ENCODE data around the gene P3H3.
A peak's percentile ranks its signal among the peaks of the same experiment; 100 is the strongest.

P3H3 gene

DNA sequence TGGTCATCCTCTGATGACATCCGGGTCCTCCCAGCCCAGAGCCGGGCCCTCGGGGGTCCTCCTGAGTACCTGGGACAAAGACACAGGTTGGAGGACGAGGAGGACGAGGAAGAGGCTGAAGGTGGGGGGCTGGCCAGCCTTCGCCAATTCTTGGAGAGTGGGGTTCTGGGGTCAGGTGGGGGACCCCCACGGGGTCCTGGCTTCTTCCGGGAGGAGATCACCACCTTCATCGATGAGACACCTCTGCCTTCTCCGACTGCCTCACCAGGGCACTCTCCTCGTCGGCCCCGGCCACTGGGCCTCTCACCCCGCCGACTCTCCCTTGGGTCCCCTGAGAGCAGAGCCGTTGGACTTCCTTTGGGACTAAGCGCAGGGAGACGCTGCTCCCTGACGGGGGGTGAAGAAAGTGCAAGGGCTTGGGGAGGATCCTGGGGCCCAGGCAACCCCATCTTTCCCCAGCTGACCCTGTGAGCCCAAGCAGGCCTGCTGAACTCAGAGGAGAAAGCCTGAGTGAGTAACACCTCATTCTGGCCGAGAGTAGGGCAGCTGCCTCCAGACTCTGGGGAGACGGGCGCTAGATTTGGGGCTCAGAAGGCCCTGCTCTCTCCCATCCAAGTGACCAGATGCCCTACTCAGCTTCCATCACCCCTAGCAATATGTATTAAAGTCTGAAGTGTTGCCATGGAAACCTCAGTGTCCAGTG, 1.3 kb upstream of the P3H3 start:
- peak; percentile 33 for DNase-seq

DNA sequence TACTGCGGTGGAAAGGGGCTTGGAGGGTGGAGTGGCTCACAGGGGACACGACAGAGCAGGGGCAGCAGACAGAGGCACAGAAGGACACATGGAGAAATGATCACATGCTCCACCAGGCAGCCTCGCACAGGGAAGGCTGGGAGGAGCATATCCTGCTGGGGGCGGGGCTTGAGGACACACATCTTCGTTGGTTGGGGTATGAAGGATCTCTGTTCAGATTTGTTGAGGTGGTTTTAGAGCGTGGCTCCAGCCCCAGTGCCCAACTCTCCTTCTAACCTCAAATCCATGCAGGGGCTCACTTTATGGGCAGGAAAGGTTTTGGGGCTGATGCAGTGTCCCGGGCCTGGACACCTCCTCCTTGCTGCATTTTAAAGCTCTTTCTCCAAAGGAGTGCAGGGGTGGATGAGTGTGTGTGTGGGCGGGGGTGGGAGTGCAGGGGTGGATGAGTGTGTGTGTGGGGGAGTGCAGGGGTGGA, 733 bp upstream of the P3H3 start:
- DNase-seq, result peak; percentile 92

DNA sequence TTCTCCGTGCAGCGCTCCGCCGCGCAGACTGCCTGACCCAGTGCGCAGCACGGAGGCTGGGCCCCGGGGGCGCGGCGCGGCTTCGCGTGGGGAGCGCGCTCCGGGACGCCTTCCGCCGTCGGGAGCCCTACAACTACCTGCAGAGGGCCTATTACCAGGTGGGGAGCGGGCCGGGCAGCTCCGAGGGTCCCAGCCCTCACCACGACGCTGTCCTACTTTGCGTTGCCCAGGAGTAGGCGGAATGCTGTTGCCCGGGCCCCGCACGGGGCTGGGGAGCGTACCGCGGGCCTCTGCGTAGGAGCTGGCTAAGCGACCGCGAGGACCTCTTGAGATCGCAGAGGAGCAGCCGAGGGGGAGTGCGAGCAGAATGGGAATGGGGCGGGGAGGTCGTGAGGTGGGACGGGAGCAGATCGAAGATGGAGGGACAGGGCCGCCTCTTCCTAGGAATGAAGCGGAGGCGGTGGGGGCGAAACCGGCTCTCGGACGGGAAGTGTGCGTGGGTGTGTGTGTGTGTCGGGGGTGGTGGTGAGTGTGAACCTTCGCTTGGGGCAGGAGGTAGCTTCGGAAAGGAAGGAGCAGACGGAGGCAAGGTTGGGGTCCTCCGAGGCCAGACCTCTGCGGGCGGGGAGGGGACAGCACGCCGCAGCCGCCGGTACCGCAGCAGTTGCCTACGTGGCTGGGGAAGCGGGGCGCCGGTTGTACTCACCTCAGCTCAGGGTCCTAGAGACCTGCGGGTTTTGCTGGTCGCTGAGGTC, 751 bp downstream of the P3H3 start:
- DNase-seq, result peak; percentile 75

DNA sequence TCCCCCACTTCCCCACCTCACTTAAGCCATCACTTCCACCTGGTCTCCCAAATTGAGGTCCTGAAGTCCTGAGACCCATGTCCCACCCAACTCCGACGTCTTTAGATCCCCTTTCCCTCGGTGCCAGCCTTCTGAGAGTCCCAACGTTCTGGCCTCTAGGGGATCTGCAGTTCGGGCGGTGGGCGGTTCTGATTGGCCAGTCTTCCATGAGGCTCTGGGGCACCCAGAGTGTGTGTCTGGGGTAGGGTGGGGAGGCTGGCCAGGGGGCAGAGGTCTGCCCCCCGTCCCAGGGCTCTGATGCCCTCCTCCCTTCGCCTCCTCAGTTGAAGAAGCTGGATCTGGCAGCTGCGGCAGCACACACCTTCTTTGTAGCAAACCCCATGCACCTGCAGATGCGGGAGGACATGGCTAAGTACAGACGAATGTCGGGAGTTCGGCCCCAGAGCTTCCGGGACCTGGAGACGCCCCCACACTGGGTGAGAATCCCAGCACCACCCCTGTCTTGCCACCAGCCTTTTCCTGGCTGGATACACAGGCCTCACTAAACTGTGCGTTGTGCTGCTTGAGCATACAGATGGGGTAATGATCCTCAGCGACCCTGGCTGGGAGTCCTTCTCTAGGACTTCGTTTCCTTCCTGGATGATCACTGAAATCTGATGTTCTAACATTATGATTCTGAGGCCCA, 1.5 kb downstream of the P3H3 start:
- no peak for DNase-seq

DNA sequence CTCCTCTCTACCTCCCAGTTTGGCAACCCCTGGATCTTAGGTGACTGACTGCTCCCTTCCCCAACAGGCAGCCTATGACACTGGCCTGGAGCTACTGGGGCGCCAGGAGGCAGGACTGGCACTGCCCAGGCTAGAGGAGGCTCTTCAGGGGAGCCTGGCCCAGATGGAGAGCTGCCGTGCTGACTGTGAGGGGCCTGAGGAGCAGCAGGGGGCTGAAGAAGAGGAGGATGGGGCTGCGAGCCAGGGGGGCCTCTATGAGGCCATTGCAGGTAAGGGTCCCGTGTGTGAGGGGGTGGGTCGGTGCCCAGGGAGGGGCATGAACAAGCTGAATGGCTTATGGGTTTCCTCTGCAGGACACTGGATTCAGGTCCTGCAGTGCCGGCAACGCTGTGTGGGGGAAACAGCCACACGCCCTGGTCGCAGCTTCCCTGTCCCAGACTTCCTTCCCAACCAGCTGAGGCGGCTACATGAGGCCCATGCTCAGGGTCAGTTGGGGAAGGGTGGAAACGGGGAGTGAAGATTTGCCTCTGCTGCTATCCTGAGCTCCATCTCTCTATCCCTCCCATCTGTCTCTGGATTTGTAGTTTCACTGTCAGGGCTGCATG, 2.2 kb downstream of the P3H3 start:
- DNase-seq, result peak; percentile 21

DNA sequence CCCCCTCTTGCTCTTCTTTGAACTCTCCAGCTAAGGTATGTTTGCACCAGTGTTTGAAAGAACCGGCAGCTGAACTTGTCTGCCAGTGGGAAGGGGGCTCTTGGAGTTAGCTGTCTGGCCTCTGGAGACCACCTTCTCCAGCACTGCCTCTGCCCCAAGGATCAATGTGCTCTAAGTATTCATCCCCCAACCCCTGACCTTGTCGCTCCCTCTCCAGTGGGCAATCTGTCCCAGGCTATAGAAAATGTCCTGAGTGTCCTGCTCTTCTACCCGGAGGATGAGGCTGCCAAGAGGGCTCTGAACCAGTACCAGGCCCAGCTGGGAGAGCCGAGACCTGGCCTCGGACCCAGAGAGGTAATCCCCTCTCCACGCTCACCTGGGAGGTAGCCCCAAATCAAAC, 2.8 kb downstream of the P3H3 start:
- DNase-seq, result no peak

DNA sequence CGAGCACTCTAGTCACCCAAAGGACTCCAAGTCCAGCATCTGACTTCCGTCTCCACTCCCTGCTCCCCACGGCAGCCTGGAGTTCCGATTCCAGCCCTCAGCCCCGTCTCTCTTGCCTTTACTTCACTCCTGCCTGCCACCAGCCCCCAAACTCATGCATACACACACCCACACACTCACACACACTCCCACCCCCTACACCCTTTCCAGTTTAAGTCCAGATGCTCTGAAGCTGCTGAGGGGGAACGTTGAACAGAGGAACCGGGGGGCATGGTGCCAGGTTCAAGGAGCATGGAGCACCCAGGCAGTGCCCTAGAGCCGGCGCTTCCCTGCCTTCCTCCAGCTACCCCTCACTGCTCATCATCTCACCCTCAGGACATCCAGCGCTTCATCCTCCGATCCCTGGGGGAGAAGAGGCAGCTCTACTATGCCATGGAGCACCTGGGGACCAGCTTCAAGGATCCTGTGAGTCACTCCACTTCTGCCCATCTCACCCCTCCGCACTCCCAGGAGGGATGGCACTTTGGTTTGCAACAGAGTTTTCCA, 3.3 kb downstream of the P3H3 start:
- DNase-seq, result peak; percentile 15

DNA sequence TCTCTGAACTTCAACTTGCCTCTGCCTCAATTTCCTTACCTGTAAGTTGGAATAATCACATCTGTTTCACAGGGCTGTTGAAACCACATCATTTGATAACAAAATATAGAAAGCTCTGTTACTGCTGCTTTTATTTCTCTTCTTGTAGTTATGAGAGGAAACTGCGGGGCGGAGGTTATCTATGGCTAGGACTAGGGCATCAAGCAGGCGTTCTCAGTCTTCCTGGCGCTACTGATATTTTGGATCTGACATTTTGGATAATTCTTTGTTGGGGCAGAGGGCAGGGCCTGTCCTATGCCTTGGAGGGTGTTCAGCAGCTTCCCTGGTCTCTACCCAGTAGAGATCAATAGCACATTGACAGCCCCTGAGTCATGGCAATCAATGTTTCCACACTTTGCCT, 3.9 kb downstream of the P3H3 start:
- no peak for DNase-seq

DNA sequence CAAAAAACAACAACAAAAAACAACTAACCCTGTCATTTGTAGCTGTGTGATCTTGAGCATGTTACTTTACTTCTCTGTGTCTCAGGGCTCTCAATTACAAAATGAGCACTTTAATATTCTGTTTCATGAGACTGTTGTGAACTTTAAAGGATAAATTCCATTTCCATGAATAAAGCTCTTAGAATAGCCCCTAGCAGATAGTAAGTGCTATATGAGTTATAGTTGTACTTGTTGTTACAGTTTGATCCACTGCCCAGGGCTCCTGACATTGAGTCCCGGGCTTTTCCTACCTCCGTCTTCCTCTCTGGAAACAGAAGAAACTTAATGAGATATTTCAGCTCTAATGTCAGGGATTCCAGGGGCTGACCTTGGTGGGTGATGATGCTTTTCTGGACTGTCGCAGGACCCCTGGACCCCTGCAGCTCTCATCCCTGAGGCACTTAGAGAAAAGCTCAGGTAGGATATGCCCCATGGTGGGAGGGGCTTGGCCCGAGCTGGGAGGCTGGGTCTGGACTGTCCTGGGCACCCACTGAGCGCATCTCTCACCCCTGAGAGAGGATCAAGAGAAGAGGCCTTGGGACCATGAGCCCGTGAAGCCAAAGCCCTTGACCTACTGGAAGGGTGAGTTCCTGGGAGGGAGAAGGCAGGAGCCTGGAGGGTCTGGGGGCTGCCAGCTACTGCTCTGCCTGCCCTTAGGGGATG, 5.1 kb downstream of the P3H3 start:
- no peak for DNase-seq

DNA sequence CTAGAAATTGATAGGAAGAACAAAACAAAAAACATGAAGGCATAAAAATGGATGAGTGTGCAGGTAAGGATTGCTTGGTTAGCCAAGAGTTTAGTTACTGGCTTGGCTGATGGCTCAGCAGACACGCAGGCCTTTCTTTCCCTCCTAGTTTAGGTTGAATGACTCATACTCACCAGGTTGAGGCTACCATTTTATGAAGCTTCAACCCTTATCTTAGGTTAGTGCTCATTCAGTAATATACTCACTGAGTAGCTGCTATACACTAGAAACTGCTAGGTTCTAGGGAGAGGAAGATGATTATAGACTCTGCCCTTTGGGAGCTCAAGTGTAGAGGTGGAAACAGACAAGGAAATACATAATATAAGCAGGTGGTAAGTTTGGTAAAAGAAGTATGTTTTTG, 6.0 kb downstream of the P3H3 start:
- DNase-seq, result no peak

DNA sequence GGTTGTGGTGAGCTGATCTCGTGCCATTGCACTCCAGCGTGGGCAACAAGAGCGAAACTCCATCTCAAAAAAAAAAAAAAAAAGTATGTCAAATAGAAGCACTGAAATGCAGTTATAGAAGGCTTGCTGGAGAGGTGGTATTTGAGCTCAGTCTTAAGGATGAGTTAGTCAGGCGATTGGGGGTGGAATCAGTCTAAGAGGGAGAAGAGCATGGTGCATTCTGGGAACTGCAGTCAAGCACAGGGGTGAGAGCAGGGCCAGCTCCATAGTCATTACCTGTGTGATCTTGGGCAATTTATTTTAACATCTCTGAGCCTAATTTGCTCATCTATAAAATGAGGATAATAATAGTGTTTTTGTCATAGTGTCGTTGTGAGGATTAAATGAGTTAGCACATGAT, 6.7 kb downstream of the P3H3 start:
- no peak for DNase-seq

DNA sequence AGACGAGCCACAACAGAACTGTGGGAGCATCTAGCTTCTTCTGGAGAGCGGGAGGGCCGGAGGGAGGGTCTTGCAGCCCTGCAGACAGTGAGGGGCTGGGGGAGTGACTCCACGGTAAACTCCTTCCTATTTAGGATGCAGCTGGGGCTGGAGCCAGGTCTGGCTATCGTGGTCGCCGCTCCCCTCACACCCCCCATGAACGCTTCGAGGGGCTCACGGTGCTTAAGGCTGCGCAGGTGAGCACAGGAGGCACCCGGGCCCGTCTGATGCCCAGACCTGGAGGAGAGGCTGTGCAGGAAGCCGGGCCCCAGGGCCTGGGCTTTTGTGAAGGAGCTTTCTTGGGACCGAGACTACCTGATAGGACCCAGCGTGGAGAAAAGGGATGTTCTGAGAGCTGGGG, 8.6 kb downstream of the P3H3 start:
- DNase-seq, result no peak

DNA sequence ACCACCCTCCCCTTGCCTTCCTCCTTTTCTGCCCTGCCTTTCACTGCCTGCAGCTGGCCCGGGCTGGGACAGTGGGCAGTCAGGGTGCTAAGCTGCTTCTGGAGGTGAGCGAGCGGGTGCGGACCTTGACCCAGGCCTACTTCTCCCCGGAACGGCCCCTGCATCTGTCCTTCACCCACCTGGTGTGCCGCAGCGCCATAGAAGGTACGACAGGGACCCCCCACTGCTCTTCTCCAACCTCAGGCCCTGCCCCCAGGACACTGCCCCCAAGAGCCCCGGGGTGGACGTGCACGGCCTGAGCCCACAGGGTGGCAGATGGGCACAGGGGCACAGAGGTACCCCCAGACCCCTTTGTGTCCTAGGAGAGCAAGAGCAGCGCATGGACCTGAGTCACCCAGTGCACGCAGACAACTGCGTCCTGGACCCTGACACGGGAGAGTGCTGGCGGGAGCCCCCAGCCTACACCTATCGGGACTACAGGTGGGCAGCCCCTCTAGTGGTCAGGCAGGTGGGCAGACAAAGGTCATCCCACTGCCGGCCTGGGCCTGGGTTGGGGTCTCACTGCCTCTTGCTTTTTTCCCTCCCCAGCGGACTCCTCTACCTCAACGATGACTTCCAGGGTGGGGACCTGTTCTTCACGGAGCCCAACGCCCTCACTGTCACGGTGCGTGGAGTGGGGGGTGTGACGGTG, 9.3 kb downstream of the P3H3 start:
- DNase-seq, result no peak

DNA sequence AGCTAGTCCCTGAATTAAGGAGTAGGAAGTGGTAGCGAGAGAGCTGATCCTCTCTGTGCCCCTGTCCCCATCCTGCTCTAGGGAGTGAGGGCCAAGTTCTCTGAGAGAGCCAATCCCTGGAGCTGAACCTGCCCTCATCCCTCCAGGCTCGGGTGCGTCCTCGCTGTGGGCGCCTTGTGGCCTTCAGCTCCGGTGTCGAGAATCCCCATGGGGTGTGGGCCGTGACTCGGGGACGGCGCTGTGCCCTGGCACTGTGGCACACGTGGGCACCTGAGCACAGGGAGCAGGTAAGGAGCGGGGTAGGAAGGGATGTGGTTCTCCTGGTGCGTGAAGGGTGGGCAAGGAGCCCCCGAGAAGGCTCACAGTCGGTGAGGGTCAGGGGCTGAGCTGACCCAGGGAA, 10.6 kb downstream of the P3H3 start:
- no peak for DNase-seq

DNA sequence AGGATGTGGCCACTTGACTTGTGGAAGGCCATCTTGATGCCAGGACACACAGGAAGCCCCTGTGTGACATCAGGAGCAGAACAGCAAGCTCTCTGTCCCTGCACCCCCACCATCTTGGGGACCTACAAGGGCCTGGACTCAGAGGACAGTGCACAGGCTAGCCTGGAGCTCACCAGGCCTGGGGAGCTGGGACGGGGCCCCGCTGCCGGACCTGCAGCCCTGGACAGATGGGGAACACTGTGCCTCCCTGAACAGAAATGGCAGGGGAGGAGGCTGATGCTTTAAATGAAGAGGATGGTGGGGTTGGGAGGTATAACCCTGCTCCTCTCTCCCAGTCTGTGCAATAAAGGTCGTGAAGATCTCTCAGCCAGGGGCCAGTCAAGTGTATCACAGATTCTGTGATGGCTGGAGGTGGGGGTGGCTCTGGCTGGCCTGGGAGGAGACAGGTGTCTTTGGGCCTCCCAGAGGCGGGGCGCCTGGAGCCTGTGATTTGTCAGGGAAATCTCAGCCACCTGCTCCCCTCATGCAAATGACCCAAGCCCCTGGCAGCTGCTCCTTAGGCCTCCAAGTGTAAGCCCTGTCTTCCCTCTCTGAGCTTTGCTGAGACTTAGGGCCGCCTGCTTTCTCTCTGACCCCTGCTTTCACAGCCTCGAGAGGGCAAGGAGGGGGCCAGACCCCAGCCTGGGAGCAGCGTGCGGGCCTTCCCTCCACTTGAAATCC, 11.4 kb downstream of the P3H3 start:
- peak; percentile 69 for DNase-seq

DNA sequence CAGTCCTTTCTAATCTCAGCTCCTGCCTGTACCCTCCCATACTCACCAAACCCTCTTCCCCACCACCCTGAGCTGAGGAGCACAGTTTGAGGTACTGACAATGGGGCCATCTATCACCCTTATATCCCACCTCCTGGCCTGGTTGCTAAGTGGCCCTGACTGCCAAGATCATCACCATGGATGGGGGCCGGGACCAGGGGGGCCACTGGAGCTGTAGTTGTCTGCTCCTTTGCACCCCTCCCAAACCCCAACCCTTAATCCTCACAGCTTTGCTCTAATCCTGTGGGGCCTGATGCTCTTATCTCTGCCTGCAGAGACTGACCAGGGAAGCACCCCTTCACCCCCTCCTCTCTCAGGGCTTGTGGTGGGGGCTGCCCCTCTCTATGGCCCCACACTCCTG, 12.1 kb downstream of the P3H3 start:
- DNase-seq, result no peak

DNA sequence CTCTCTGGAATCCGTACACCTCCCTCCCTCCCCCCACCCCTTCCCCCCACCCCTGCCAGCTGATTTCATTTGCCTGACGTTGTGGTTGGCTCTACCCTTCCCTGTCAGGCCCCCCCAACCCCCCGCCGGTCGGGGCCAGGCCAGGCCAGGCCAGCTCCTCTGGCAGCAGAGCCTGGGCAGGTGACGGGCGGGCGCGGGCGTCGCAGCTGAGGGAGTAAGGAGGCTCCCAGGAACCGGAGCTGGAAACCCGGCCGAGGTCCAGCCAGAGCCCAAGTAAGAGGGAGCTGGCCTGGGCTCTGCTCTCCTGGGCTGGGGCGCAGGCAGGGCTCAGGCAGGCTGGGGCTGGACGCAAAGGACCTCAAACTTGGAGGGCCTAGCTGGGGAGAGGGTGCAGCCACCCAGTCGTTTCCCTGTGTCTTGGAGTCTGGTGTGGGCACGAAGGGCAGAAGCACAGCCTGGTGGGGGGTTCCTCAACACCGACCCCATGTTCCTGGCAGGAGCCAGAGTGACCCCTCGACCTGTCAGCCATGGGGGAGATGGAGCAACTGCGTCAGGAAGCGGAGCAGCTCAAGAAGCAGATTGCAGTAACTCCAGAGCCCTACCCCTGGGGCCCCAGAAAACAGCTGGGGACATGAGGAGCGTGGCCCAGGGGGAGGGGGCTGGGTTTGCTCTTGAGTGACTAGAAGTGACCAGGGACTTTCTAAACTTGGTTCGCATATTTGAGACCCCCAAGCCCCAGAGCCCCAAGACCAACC, 12.7 kb downstream of the P3H3 start, which contains the start of gene GNB3:
TSS of gene GNB3 (plus strand) at position 165 of the 755 bp plus-strand sequence. CDS start at position 528, 363 bp downstream.
- DNase-seq, result no peak

DNA sequence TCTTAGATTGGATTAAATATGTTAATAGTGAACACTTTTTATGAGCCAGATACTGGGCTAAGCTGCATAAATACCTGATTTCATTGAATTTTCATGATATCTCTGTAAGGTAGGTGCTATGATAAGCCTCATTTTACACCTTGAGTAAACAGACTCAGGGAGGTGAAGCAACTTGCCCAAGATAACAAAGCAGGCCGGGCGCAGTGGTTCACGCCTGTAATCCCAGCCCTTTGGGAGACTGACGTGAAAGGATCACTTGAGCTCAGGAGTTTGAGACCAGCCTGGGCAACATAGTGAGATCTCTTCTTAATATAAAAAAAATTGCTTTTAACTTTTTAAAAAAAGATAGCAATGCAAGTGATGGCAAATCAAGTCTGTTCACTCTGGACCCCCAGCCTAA, 13.9 kb downstream of the P3H3 start:
- no peak for DNase-seq

DNA sequence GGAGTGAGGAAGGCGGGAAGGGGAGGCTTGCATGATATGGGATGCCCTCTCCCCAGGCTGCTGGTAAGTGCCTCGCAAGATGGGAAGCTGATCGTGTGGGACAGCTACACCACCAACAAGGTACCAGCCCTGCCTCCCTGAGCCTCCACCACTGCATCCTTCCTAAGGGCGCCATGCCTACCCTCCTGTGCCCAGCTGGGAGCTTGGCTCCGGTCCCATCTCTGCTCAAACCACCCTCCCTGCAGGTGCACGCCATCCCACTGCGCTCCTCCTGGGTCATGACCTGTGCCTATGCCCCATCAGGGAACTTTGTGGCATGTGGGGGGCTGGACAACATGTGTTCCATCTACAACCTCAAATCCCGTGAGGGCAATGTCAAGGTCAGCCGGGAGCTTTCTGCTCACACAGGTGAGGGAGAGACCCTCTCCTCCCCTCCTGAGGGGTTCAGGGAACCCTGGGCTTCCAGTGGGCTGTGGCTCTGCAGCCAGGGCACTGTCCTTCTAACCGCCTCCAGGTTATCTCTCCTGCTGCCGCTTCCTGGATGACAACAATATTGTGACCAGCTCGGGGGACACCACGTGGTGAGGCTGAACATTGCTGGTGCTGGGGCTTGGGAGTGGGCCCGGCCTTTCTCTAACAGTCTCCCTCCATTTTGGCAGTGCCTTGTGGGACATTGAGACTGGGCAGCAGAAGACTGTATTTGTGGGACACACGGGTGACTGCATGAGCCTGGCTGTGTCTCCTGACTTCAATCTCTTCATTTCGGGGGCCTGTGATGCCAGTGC, 15.1 kb downstream of the P3H3 start:
- DNase-seq, result no peak

Data from right hindlimb (tissue), 1 donor.